ENCODE results near the gene ZNF521.
"Not testable (repeated sequence)": the region's sequence is repeated elsewhere in the genome, so short reads cannot be mapped to it uniquely, and the experiment has no call there.

ZNF521 gene

GRCh38 chr18:25287106-25287505 lies 64.9 kb downstream of the ZNF521 start:
- no peak for DNase-seq

- DNase-seq, result no peak
Measured at GRCh38 chr18:25284861-25285550, 67.0 kb downstream of the ZNF521 start.

DNA sequence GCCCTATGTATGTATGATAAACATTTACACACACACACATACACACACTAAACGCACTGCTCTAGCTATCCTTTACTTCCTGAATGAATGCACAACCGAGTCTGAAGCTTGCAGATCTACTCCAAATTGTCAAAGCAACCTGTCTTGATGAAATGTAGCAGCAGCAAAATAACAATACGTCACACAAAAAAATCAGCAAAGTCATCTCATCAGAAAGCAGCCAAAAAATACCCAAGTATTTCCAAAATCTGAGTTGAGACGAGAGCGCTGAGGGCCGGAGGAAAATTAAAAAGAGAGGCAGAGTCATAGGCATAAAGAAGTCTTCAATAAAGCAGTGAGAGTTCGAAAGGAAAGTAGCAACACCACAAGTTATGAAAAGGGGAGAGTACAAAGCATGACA lies 67.7 kb downstream of the ZNF521 start:
- no peak for DNase-seq

GRCh38 chr18:25283781-25284180 lies 68.2 kb downstream of the ZNF521 start:
- no peak for DNase-seq

DNA sequence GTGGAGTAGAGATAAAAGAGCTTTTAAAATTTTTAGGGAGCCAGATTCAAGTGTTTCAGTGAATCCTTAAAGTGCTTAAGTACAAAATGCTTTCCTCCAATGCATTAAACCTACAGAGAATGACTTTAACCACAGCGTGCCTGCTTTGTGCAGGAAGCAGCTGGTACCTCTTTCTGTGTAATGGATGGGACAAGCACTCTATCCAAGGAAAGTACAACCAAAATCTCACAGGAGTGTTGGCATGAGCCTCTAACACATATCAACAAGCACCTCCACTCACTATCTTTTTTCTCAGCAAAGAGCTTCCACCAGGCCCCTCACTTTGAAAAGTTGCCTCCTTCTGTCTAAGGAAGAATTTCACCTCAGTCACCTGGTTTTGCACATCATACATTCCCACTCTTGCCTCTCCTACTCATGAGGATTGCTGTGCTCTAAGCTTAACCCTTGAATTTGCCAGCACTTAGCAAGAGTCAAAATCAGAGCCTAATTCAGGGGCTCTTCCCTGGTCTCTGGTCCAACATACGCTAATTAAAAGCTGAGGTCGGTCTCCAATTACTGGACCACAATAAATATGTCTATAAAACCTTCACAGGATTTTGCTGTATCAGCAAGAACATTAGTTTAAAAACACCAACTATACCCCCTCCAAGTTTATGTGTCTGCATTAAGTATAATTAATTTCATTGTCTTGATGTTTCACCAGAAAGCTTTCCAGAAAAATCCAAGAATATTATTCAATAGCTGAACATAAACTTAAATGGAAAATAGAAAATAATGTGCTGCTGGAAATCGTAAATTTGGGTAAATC lies 68.9 kb downstream of the ZNF521 start:
- DNase-seq, result no peak

- no peak for DNase-seq
Measured at GRCh38 chr18:25282282-25282681, 69.7 kb downstream of the ZNF521 start.

- DNase-seq, result no peak
Measured at GRCh38 chr18:25281556-25281955, 70.4 kb downstream of the ZNF521 start.

- no peak for DNase-seq
Measured at GRCh38 chr18:25279961-25280360, 72.0 kb downstream of the ZNF521 start.

DNA sequence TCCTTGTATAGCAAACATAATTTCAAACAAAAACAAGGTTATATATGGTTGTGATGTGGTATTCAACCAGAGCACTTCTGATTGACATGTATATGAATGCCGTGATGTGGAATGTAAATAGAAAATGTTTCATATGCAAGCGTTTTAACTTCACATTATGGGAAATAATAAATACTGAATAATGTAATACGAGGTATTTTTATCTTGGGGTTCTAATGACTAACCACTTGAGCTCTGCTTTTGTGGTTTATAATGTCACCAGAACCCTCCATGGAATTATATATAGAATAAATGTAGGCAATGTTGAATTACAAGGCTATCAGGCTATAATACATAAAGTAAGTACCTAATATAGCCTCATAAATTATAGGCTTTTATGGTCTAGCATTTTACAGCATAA lies 72.4 kb downstream of the ZNF521 start:
- DNase-seq, result no peak

DNA sequence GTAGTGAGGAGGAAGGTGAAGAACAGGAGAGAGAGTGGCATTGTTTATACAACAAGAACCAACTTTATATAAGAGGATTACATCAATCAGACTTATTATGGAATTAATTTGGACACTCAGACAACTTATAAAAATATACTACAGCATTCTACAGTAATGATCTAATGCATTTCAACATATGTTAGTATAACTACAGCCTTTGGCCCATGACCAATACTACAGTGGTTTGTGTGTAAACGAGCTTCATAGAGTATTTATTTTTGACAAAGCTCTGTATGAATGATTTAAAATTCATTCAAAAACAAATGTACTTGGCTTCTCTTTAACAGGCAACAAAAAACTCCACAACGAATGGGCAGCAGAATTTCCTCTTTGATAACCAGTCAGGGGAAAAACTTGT lies 72.8 kb downstream of the ZNF521 start:
- no peak for DNase-seq

DNA sequence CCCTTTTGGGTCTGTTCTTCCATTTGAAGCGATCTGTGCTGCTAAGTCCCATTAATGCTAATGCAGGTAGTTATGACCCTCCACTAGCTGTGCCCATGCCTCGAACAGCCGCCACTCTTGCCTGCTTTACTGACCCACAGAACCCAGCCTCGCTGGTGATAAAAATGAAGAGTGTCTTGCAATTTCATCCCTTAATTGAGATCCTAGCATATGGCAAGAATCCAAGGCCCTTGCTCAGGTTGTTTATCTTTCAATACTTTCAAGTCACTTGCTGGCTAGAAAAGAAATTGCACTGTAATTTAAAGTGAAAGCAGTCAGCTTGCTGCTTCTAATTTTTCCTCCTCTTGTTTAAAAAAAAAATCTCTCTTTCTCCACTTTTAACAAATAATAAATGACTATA lies 73.6 kb downstream of the ZNF521 start:
- no peak for DNase-seq

- DNase-seq, result no peak
Measured at GRCh38 chr18:25275412-25276001, 76.5 kb downstream of the ZNF521 start.

- DNase-seq, result no peak
Measured at GRCh38 chr18:25274926-25275325, 77.0 kb downstream of the ZNF521 start.

DNA sequence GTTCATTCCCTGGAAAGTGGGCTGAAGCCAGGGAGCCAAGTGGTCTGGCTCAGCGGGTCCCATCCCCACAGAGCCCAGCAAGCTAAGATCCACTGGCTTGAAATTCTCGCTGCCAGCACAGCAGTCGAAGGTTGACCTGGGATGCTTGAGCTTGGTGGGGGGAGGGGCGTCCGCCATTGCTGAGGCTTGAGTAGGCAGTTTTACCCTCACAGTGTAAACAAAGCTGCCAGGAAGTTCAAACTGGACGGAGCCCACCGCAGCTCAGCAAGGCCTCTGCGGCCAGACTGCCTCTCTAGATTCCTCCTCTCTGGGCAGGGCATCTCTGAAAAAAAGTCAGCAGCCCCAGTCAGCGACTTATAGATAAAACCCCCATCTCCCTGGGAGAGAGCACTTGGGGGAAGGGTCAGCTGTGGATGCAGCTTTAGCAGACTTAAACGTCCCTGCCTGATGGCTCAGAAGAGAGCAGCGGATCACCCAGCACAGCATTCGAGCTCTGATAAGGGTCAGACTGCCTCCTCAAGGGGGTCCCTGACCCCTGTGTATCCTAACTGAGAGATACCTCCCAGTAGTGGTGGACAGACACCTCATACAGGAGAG lies 84.9 kb downstream of the ZNF521 start:
- DNase-seq, result not testable (repeated sequence)

GRCh38 chr18:25262920-25263319 lies 89.0 kb downstream of the ZNF521 start:
- DNase-seq, result no peak

DNA sequence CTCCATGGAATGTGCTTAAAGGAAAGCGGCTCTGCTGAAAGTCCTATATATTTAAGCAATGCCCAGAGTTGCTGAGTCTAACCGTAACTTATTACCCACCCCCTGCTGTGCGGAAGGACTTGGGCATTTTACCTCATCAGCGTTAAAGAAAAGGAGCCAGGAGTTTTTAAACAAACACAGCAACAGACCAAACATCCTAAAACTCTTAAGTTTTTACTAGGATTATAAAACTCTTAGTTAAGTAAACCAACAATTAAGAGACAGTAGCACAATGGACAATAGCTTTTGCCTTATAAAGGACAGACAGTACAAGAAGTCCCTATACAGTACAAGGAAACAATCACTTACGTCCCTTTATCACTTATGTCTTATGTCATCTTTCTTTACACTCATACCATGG lies 90.2 kb downstream of the ZNF521 start:
- DNase-seq, result no peak

GRCh38 chr18:25256439-25256838 lies 95.5 kb downstream of the ZNF521 start:
- no peak for DNase-seq

- no peak for DNase-seq
Measured at GRCh38 chr18:25253779-25254178, 98.2 kb downstream of the ZNF521 start.

- DNase-seq, result no peak
Measured at GRCh38 chr18:25253136-25253535, 98.8 kb downstream of the ZNF521 start.

DNA sequence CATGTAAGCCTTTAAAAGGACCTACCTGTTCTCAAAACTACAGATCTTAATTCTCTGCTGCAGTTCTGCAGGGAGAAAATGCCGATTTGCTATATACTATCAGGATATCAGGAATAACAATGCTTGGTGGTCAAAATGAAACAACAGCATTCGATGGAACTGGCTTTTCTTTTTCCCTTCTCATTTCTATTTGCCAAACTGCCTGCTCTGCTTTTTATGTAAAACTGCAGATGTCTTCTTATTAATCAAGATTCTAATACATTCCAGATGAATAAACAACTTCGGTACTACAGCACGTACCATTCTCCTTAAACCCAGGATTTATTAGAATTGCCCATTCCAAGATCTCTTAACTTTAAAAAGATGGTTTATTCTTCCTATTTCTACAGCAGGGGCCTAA lies 100.9 kb downstream of the ZNF521 start:
- DNase-seq, result no peak

- no peak for DNase-seq
Measured at GRCh38 chr18:25250474-25250851, 101.5 kb downstream of the ZNF521 start.

DNA sequence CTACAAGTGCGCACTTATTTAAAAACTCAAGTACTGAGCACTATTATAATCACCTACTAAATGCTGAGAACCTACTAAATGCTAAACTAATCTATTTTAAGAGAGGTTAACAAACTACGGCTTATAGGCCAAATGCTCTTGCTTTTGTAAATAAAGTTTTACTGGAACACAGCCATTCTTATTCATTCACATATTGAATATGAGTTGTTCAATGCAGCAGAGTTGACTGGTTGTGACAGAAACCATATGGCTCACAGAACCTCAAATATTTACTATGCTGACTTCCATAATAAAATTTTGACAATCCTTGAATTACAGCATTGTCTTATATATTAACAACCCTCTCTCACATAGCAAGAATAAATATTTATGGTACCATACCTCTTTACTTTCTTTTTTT lies 103.2 kb downstream of the ZNF521 start:
- no peak for DNase-seq

GRCh38 chr18:25247725-25248124 lies 104.2 kb downstream of the ZNF521 start:
- DNase-seq, result no peak

All from stimulated activated CD4-positive, alpha-beta T cell treated with anti-CD3 and anti-CD28 coated beads, Interleukin-12 subunit alpha, Interleukin-12 subunit beta, amount 100 ng/mL, for 4 hours (primary cell).